Neural cell (in vitro differentiated cells): ENCODE measurements around the gene STAT4. TPM values are rescaled to one million over a fixed set of nuclear protein-coding genes. Genes with fewer than 3 reads are reported as not detected.

ENCODE experiments used
- H2AFZ ChIP-seq: fragments of 200-600, 300-800 bp; sonication (generic), shearing (Covaris generic); 2 replicates; pipeline ENCODE4 v1.6.0; 2014; ENCODE audit warnings: low read depth, mild to moderate bottlenecking, antibody characterized with exemption, low read length, moderate library complexity
- H3F3A ChIP-seq: fragments of 200-600 bp; shearing (Covaris generic); 2 replicates; pipeline ENCODE4 v1.6.1; 2016; ENCODE audit warnings: mild to moderate bottlenecking, moderate library complexity, mixed read lengths, antibody characterized with exemption, low read length; ENCODE audit not compliant: insufficient read depth, poor library complexity, severe bottlenecking
- H3K27ac ChIP-seq: fragments of 200-600, 300-800 bp; sonication (generic), shearing (Covaris generic); 2 replicates; pipeline ENCODE4 v1.5.1; 2014; ENCODE audit warnings: mild to moderate bottlenecking, low read length, moderate library complexity
- H3K27me3 ChIP-seq: fragments of 300-800, 200-600 bp; sonication (generic), shearing (Covaris generic); 2 replicates; pipeline ENCODE4 v1.6.0; 2014; ENCODE audit warnings: mild to moderate bottlenecking, low read depth, low read length, moderate library complexity; ENCODE audit not compliant: insufficient read depth
- H3K36me3 ChIP-seq: fragments of 300-800, 200-600 bp; sonication (generic), shearing (Covaris generic); 2 replicates; pipeline ENCODE4 v1.5.1; 2014; ENCODE audit warnings: mild to moderate bottlenecking, antibody characterized with exemption, low read length, moderate library complexity; ENCODE audit not compliant: insufficient read depth
- H3K4me2 ChIP-seq: fragments of 300-800, 200-600 bp; sonication (generic), shearing (Covaris generic); 2 replicates; pipeline ENCODE4 v1.6.0; 2014; ENCODE audit warnings: mild to moderate bottlenecking, low read length
- H3K4me3 ChIP-seq: fragments of 300-800, 200-600 bp; sonication (generic), shearing (Covaris generic); 2 replicates; pipeline ENCODE4 v1.5.1; 2014; ENCODE audit warnings: mild to moderate bottlenecking, low read length, moderate library complexity
- H3K79me2 ChIP-seq: fragments of 200-600 bp; shearing (Covaris generic); replicated peaks from 2 replicates; pipeline ENCODE4 v1.6.0; 2014; ENCODE audit warnings: mild to moderate bottlenecking, low read length, moderate library complexity; ENCODE audit not compliant: insufficient read depth
- H3K9ac ChIP-seq: fragments of 300-800, 200-600 bp; sonication (generic), shearing (Covaris generic); 2 replicates; pipeline ENCODE4 v1.6.1; 2016; ENCODE audit warnings: mild to moderate bottlenecking, low read length, mixed read lengths
- H3K9me2 ChIP-seq: fragments of 200-600 bp; shearing (Covaris generic); 2 replicates; pipeline ENCODE4 v1.6.1; 2016; ENCODE audit warnings: mild to moderate bottlenecking, low read length, mixed read lengths; ENCODE audit not compliant: insufficient read depth
- H3K9me3 ChIP-seq: fragments of 200-600, 300-800 bp; sonication (generic), shearing (Covaris generic); 2 replicates; pipeline ENCODE4 v1.6.1; 2016; ENCODE audit warnings: mild to moderate bottlenecking, mixed run types, low read length, moderate library complexity, mixed read lengths
- H4K20me1 ChIP-seq: fragments of 200-600 bp; shearing (Covaris generic); 2 replicates; pipeline ENCODE4 v1.6.1; 2016; ENCODE audit warnings: mild to moderate bottlenecking, mixed run types; ENCODE audit not compliant: insufficient read depth
- EP300 ChIP-seq: fragments of 450-650 bp; conservative IDR thresholded peaks from 2 replicates; pipeline ENCODE4 v1.6.1; 2014; ENCODE audit warnings: antibody characterized with exemption, mild to moderate bottlenecking, moderate library complexity; ENCODE audit not compliant: poor library complexity, severe bottlenecking
- EZH2 ChIP-seq: fragments of 200-600, 300-800 bp; shearing (Covaris generic), sonication (generic); IDR thresholded peaks from 2 replicates; pipeline ENCODE4 v1.6.1; 2014; ENCODE audit warnings: antibody characterized with exemption, low read length, borderline replicate concordance, mild to moderate bottlenecking; ENCODE audit not compliant: insufficient read depth, poor library complexity, severe bottlenecking
- MXI1 ChIP-seq: fragments of 450-650 bp; conservative IDR thresholded peaks from 2 replicates; pipeline ENCODE4 v1.6.1; 2014; ENCODE audit warnings: antibody characterized with exemption, mild to moderate bottlenecking; ENCODE audit not compliant: poor library complexity, severe bottlenecking
- POLR2AphosphoS5 ChIP-seq: IDR thresholded peaks from 2 replicates; pipeline ENCODE4 v1.6.1; 2012
- RAD21 ChIP-seq: fragments of 450-650 bp; conservative IDR thresholded peaks from 2 replicates; pipeline ENCODE4 v1.6.1; 2014; ENCODE audit warnings: antibody characterized with exemption, mild to moderate bottlenecking, moderate library complexity
- SMC3 ChIP-seq: fragments of 450-650 bp; conservative IDR thresholded peaks from 2 replicates; pipeline ENCODE4 v1.6.1; 2014; ENCODE audit warnings: antibody characterized with exemption, mild to moderate bottlenecking, moderate library complexity; ENCODE audit not compliant: poor library complexity
- TAF1 ChIP-seq: IDR thresholded peaks from 2 replicates; pipeline ENCODE4 v1.6.1; 2012; ENCODE audit warnings: low read depth
- polyA plus RNA-seq: library from polyadenylated mRNA; depleted of rRNA; stranded (reverse); fragments of >200 nt; gene quantifications from 2 replicates; pipeline ENCODE4 v1.2.3, GENCODE V29; 2014
- TF ChIP-seq, protein P1 (sequence below): fragments of 450-650 bp; IDR thresholded peaks from 2 replicates; pipeline ENCODE4 v1.5.1; 2014; ENCODE audit warnings: antibody characterized with exemption, mild to moderate bottlenecking, moderate library complexity; ENCODE audit not compliant: poor library complexity, severe bottlenecking
- TF ChIP-seq, protein P2 (sequence below): IDR thresholded peaks from 2 replicates; pipeline ENCODE4 v1.6.1; 2012; ENCODE audit warnings: borderline replicate concordance

Gene STAT4
- polyA plus RNA-seq, 1 donor from 2014 or later = 3.7 TPM

DNA sequence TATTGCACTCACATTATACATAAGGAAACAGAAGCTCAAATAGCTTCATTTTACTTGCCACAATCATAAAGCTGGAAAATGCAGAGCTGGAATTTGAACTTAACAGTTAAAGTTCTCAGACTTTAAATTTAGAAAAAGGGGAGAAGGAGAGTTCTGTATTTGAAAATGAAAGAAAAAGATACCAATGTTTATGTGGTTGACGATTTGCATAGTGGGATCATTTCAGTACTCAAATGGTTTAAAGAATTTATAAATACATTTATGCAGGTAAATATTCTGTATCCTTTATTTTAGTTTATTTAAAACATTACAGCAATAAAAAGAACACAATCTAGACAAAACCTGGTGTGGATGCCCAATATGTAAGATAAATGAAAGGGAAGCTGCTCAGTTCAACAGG is 25.5 kb upstream of the STAT4 start:
- Histone ChIP-seq H3K79me2 (no peaks in the 10 kb centered on the region), H3K9me3 (no peaks in the 10 kb centered on the region), H2AFZ (no peak overlapping the region), H4K20me1 (no peaks in the 10 kb centered on the region), H3K27me3 (no peaks in the 10 kb centered on the region), H3K9ac (no peak overlapping the region), H3K4me3 (no peak overlapping the region), H3K36me3 (no peaks in the 10 kb centered on the region), H3K9me2 (no peaks in the 10 kb centered on the region), H3K4me2 (no peak overlapping the region), H3K27ac (no peak overlapping the region), H3F3A (no peaks in the 10 kb centered on the region)
- TF ChIP-seq, protein P1, sequence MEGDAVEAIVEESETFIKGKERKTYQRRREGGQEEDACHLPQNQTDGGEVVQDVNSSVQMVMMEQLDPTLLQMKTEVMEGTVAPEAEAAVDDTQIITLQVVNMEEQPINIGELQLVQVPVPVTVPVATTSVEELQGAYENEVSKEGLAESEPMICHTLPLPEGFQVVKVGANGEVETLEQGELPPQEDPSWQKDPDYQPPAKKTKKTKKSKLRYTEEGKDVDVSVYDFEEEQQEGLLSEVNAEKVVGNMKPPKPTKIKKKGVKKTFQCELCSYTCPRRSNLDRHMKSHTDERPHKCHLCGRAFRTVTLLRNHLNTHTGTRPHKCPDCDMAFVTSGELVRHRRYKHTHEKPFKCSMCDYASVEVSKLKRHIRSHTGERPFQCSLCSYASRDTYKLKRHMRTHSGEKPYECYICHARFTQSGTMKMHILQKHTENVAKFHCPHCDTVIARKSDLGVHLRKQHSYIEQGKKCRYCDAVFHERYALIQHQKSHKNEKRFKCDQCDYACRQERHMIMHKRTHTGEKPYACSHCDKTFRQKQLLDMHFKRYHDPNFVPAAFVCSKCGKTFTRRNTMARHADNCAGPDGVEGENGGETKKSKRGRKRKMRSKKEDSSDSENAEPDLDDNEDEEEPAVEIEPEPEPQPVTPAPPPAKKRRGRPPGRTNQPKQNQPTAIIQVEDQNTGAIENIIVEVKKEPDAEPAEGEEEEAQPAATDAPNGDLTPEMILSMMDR = no peak
- TF ChIP-seq EZH2 = no peak

DNA sequence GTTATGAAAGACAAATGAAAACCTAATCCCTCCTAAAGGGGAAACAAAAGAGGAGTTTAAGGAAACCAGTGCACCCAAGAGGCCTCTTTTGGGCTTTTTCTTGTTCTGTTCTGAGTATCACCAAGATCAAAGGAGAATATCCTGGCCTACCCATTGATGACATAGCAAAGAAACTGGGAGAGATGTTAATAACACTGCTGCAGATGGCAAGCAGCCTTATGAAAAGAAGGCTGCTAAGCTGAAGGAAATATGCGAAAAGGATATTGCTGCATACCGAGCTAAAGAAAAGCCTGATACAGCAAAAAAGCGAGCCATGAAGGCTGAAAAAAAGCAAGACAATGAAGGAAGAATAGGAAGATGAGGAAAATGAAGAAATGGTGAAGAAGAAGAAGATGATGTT is 23.6 kb upstream of the STAT4 start:
- Histone ChIP-seq H3K79me2 (no peaks in the 10 kb centered on the region), H3K4me3 (no peak overlapping the region), H4K20me1 (no peaks in the 10 kb centered on the region), H3F3A (no peaks in the 10 kb centered on the region), H3K27me3 (no peaks in the 10 kb centered on the region), H3K9me2 (no peaks in the 10 kb centered on the region), H3K9me3 (no peaks in the 10 kb centered on the region), H3K27ac (no peak overlapping the region), H2AFZ (no peak overlapping the region), H3K9ac (no peak overlapping the region), H3K4me2 (no peak overlapping the region), H3K36me3 (no peaks in the 10 kb centered on the region)
- TF ChIP-seq MXI1 (no peak), EP300 (no peak), POLR2AphosphoS5 (no peak), EZH2 (no peak), RAD21 (no peak), TAF1 (no peak), SMC3 (no peak)
- TF ChIP-seq, protein P2, sequence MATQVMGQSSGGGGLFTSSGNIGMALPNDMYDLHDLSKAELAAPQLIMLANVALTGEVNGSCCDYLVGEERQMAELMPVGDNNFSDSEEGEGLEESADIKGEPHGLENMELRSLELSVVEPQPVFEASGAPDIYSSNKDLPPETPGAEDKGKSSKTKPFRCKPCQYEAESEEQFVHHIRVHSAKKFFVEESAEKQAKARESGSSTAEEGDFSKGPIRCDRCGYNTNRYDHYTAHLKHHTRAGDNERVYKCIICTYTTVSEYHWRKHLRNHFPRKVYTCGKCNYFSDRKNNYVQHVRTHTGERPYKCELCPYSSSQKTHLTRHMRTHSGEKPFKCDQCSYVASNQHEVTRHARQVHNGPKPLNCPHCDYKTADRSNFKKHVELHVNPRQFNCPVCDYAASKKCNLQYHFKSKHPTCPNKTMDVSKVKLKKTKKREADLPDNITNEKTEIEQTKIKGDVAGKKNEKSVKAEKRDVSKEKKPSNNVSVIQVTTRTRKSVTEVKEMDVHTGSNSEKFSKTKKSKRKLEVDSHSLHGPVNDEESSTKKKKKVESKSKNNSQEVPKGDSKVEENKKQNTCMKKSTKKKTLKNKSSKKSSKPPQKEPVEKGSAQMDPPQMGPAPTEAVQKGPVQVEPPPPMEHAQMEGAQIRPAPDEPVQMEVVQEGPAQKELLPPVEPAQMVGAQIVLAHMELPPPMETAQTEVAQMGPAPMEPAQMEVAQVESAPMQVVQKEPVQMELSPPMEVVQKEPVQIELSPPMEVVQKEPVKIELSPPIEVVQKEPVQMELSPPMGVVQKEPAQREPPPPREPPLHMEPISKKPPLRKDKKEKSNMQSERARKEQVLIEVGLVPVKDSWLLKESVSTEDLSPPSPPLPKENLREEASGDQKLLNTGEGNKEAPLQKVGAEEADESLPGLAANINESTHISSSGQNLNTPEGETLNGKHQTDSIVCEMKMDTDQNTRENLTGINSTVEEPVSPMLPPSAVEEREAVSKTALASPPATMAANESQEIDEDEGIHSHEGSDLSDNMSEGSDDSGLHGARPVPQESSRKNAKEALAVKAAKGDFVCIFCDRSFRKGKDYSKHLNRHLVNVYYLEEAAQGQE = no peak
- TF ChIP-seq, protein P1 = no peak
